Stimulated activated CD8-positive, alpha-beta memory T cell treated with anti-CD3 and anti-CD28 coated beads, Interleukin-4, amount 100 ng/mL, for 48 hours (primary cell): ENCODE results near the gene MYLK4.

Experiments
- DNase-seq: peaks from one replicate; pipeline ENCODE4 v3.0.0-alpha.2; 2020

The MYLK4 gene

GRCh38 chr6:2693231-2693630 lies 57.5 kb downstream of the MYLK4 start:
- DNase-seq, result no peak

- DNase-seq, result no peak
These were observed 62.2 kb downstream of the MYLK4 start for GRCh38 chr6:2688401-2689064.

- no peak for DNase-seq
These were observed 63.3 kb downstream of the MYLK4 start for GRCh38 chr6:2687456-2687855.

GRCh38 chr6:2686515-2686914 lies 64.2 kb downstream of the MYLK4 start:
- no peak for DNase-seq

- no peak for DNase-seq
These were observed 65.7 kb downstream of the MYLK4 start for GRCh38 chr6:2684766-2685754.

GRCh38 chr6:2684103-2684749 lies 66.5 kb downstream of the MYLK4 start:
- no peak for DNase-seq

GRCh38 chr6:2680264-2680922 lies 70.3 kb downstream of the MYLK4 start:
- no peak for DNase-seq

- no peak for DNase-seq
These were observed 73.6 kb downstream of the MYLK4 start for GRCh38 chr6:2677080-2677593.

- no peak for DNase-seq
These were observed 74.7 kb downstream of the MYLK4 start for GRCh38 chr6:2676048-2676447.

GRCh38 chr6:2674857-2675256 lies 75.9 kb downstream of the MYLK4 start:
- no peak for DNase-seq

- no peak for DNase-seq
These were observed 81.5 kb downstream of the MYLK4 start for GRCh38 chr6:2669067-2669700.

- no peak for DNase-seq
These were observed 83.1 kb downstream of the MYLK4 start for GRCh38 chr6:2667617-2668016.

GRCh38 chr6:2666906-2667575 lies 83.7 kb downstream of the MYLK4 start:
- DNase-seq, result no peak

- no peak for DNase-seq
These were observed 85.3 kb downstream of the MYLK4 start for GRCh38 chr6:2665146-2666070.

GRCh38 chr6:2663123-2663522 lies 87.6 kb downstream of the MYLK4 start:
- no peak for DNase-seq

GRCh38 chr6:2661651-2662050 lies 89.1 kb downstream of the MYLK4 start:
- no peak for DNase-seq

- no peak for DNase-seq
These were observed 90.8 kb downstream of the MYLK4 start for GRCh38 chr6:2659882-2660281.

- no peak for DNase-seq
These were observed 91.3 kb downstream of the MYLK4 start for GRCh38 chr6:2659381-2659780.

GRCh38 chr6:2658788-2659187 lies 91.9 kb downstream of the MYLK4 start:
- no peak for DNase-seq

- DNase-seq, result no peak
These were observed 94.2 kb downstream of the MYLK4 start for GRCh38 chr6:2656460-2657079.
